Loucy (cell line): ENCODE data around the gene WDFY1.

Source experiments
- H2AFZ ChIP-seq: fragments of 200-600 bp; sonication (generic); 2 replicates; pipeline ENCODE4 v1.6.0; 2016; ENCODE audit warnings: antibody characterized with exemption, mild to moderate bottlenecking, low read length, moderate library complexity
- H3F3A ChIP-seq: fragments of 200-600 bp; 2 replicates; pipeline ENCODE4 v1.6.0; 2016; ENCODE audit warnings: antibody characterized with exemption, low read depth, mild to moderate bottlenecking
- H3K27me3 ChIP-seq: fragments of 200-600 bp; sonication (generic); 2 replicates; pipeline ENCODE4 v1.6.1; 2014; ENCODE audit warnings: low read length, mild to moderate bottlenecking; ENCODE audit not compliant: insufficient read depth, poor library complexity, severe bottlenecking
- H3K36me3 ChIP-seq: fragments of 200-600 bp; sonication (generic); 2 replicates; pipeline ENCODE4 v1.6.1; 2016; ENCODE audit warnings: low read length; ENCODE audit not compliant: insufficient read depth
- H3K4me1 ChIP-seq: fragments of 200-600 bp; sonication (generic); 2 replicates; pipeline ENCODE4 v1.5.1; 2014; ENCODE audit warnings: low read length, mild to moderate bottlenecking; ENCODE audit not compliant: insufficient read depth, poor library complexity, severe bottlenecking
- H3K4me2 ChIP-seq: fragments of 200-600 bp; sonication (generic); 2 replicates; pipeline ENCODE4 v1.6.0; 2014; ENCODE audit warnings: antibody characterized with exemption, low read length, low read depth, mild to moderate bottlenecking; ENCODE audit not compliant: poor library complexity, severe bottlenecking
- H3K4me3 ChIP-seq: fragments of 200-600 bp; sonication (generic); 2 replicates; pipeline ENCODE4 v1.5.1; 2014; ENCODE audit warnings: low read length, mild to moderate bottlenecking, mixed read lengths; ENCODE audit not compliant: poor library complexity, severe bottlenecking
- H3K79me2 ChIP-seq: fragments of 200-600 bp; sonication (generic); 2 replicates; pipeline ENCODE4 v1.6.1; 2014; ENCODE audit warnings: low read length; ENCODE audit not compliant: insufficient read depth
- H3K9ac ChIP-seq: fragments of 200-600 bp; sonication (generic); 2 replicates; pipeline ENCODE4 v1.6.0; 2014; ENCODE audit warnings: mild to moderate bottlenecking, low read depth, low read length, moderate library complexity; ENCODE audit not compliant: poor library complexity, severe bottlenecking
- H3K9me2 ChIP-seq: fragments of 200-600 bp; sonication (generic); replicated peaks from 2 replicates; pipeline ENCODE4 v1.6.1; 2016; ENCODE audit warnings: low read depth, low read length, mixed read lengths
- H3K9me3 ChIP-seq: fragments of 200-600 bp; sonication (generic); 2 replicates; pipeline ENCODE4 v1.6.1; 2014; ENCODE audit warnings: mild to moderate bottlenecking, antibody characterized with exemption, low read length, low read depth; ENCODE audit not compliant: insufficient read depth
- H4K20me1 ChIP-seq: fragments of 200-600 bp; sonication (generic); 2 replicates; pipeline ENCODE4 v1.6.0; 2014; ENCODE audit warnings: antibody characterized with exemption, low read length, mild to moderate bottlenecking; ENCODE audit not compliant: insufficient read depth, poor library complexity, severe bottlenecking
- EZH2phosphoT487 ChIP-seq: fragments of 200-600 bp; IDR thresholded peaks from 2 replicates; pipeline ENCODE4 v1.6.1; 2018; ENCODE audit warnings: antibody characterized with exemption, mild to moderate bottlenecking, moderate library complexity, borderline replicate concordance
- TF ChIP-seq, protein P1 (sequence below): fragments of 200-600 bp; sonication (generic); conservative IDR thresholded peaks from 2 replicates; pipeline ENCODE4 v1.5.1; 2014; ENCODE audit warnings: mild to moderate bottlenecking, antibody characterized with exemption, low read length

The WDFY1 gene

DNA sequence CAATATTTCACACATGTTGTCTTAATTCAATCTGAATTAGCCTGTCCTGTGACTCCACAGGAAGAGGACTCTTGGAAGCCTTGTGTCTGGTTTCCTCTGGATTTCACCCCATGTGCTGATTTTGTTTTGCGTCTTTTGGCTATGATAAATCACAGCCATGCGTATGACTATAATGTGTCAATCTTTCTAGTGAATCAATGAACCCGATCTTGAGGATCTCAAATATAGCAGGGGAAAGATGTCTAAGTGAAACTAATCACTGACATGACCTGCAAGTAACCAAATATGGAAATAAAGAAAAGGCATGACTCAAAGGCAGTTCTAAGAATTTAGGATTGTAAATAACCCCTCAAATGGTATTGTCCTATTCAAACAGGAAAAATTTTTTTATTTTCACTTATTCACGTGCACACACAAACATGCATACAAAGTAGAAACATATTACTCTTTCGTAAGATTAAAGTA lies 8.2 kb downstream of the WDFY1 start:
- no peak overlapping the region for H3K9ac ChIP-seq
- H3K4me3 ChIP-seq: no peak overlapping the region
- TF ChIP-seq, protein P1, sequence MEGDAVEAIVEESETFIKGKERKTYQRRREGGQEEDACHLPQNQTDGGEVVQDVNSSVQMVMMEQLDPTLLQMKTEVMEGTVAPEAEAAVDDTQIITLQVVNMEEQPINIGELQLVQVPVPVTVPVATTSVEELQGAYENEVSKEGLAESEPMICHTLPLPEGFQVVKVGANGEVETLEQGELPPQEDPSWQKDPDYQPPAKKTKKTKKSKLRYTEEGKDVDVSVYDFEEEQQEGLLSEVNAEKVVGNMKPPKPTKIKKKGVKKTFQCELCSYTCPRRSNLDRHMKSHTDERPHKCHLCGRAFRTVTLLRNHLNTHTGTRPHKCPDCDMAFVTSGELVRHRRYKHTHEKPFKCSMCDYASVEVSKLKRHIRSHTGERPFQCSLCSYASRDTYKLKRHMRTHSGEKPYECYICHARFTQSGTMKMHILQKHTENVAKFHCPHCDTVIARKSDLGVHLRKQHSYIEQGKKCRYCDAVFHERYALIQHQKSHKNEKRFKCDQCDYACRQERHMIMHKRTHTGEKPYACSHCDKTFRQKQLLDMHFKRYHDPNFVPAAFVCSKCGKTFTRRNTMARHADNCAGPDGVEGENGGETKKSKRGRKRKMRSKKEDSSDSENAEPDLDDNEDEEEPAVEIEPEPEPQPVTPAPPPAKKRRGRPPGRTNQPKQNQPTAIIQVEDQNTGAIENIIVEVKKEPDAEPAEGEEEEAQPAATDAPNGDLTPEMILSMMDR: no peak
- TF ChIP-seq EZH2phosphoT487: no peak
- peaks cover 26% of the 10 kb centered on the region for H3K4me1 ChIP-seq
- no peak overlapping the region for H2AFZ ChIP-seq
- peaks cover 62% of the 10 kb centered on the region for H3K79me2 ChIP-seq
- H3K27me3 ChIP-seq: no peaks in the 10 kb centered on the region
- peaks cover 11% of the 10 kb centered on the region for H4K20me1 ChIP-seq
- no peak overlapping the region for H3K4me2 ChIP-seq
- H3K36me3 ChIP-seq: no peaks in the 10 kb centered on the region
- H3K9me3 ChIP-seq: no peaks in the 10 kb centered on the region
- H3F3A ChIP-seq: no peaks in the 10 kb centered on the region
- no peaks in the 10 kb centered on the region for H3K9me2 ChIP-seq

DNA sequence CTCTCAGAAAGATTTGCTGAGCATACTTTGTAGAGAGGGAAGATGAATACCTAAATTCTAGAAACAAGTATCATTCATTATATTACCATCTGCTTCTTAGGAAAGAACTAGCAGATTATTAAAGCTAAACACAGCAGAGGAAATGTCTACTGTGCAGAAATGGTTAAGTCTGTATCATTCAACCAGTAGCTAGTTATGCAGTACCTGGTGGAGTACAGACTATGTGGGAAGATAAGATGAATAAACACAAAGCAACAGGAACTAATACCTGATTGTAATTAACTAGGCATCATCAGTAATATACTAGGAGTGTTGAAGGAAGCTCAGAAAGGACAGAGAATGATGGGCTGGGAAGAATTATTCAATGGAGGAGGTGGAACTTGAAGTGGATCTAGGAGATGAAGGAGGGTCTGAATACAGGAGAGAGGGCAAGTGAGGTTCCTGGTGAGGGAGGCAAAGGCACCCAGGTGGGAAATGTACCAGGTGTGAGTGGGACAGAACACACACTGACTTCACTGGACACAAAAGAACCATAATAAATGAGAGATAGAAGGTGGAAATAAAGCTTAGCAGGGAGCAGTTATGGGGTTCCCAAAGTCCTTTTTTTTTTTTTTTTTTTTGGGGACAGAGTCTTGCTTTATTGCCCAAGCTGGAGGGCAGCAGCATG lies 9.5 kb downstream of the WDFY1 start:
- Histone ChIP-seq H4K20me1 (peaks cover 19% of the 10 kb centered on the region), H3K4me3 (no peak overlapping the region)

DNA sequence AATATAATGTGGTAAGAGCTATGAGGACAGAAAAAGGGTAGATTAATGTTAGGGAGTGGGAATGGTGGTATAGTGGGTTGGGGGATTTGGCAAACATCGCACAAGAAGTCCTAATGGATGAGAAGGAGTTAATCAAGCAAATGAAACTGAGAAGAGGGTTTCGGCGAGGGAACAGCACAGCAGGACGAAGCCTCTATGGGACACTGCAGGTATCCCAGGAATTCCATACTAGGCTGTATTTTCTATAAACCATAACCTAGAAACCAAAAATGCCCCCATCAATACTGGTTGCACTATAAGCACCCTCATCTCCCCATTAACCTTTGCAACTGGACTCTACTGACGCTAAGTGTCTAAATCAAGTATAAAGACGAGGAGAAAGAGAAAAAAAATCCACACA lies 10.3 kb downstream of the WDFY1 start:
- H3K27me3 ChIP-seq: no peaks in the 10 kb centered on the region
- H3K4me2 ChIP-seq: no peak overlapping the region
- peaks cover 30% of the 10 kb centered on the region for H3K4me1 ChIP-seq
- H3K79me2 ChIP-seq: peaks cover 58% of the 10 kb centered on the region
- H3K4me3 ChIP-seq: no peak overlapping the region
- H3F3A ChIP-seq: 0 out of 2 replicates have a peak, but pooled peaks cover 1% of the 10 kb centered on the region
- no peak for TF ChIP-seq EZH2phosphoT487
- TF ChIP-seq, protein P1: no peak
- H3K9me2 ChIP-seq: no peaks in the 10 kb centered on the region
- no peak overlapping the region for H3K9ac ChIP-seq
- H4K20me1 ChIP-seq: peaks cover 26% of the 10 kb centered on the region
- H3K36me3 ChIP-seq: no peaks in the 10 kb centered on the region
- H2AFZ ChIP-seq: no peak overlapping the region
- no peaks in the 10 kb centered on the region for H3K9me3 ChIP-seq

More for the DNA sequence above, 9.5 kb downstream of the WDFY1 start:
- no peak overlapping the region for H2AFZ ChIP-seq
- no peak overlapping the region for H3K9ac ChIP-seq
- H3K4me1 ChIP-seq: peaks cover 23% of the 10 kb centered on the region
- no peak overlapping the region for H3K4me2 ChIP-seq
- peaks cover 55% of the 10 kb centered on the region for H3K79me2 ChIP-seq
- no peaks in the 10 kb centered on the region for H3K27me3 ChIP-seq
- H3K9me3 ChIP-seq: no peaks in the 10 kb centered on the region
- H3F3A ChIP-seq: no peaks in the 10 kb centered on the region
- no peaks in the 10 kb centered on the region for H3K9me2 ChIP-seq
- no peaks in the 10 kb centered on the region for H3K36me3 ChIP-seq
- TF ChIP-seq, protein P1: no peak
- TF ChIP-seq EZH2phosphoT487: no peak
